ENCODE results near the gene KIAA1217.

KIAA1217 gene

DNA sequence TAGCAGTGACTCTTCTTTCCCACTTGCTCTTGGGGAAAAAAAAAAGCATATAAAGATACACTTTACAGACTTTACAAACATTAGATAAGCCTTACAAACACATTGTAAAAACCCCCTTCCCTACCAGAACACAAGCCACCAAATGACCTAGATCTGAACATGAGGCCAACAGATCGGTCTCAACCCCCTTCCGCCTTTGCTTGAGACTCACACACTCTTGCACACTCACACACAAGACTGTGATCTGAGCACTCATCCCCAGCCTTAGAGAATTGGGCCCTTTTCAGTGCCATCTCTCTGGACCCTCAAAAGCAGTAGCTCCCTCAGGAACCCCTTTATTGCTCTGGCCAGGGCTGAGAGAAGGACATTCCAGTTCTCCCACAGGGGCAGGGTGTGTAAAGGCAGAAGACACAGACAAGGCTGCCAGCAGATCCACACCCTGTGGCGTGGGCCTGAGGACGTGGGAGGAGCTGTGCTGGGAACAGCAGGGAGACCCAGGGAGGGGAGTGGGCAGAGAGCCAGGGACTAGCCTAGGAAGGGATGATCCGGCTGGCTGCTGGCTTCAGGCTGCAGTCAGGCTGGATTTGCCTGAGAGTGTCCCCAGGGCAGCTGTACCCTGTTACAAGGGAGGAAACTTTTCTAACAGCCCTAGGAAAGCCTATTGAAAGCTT is 206.7 kb downstream of the KIAA1217 start:
- DNase-seq (ENCODE audit: insufficient read length, low spot score) (no peak), FAIRE-seq (no peak)
- TF ChIP-seq, protein P1, sequence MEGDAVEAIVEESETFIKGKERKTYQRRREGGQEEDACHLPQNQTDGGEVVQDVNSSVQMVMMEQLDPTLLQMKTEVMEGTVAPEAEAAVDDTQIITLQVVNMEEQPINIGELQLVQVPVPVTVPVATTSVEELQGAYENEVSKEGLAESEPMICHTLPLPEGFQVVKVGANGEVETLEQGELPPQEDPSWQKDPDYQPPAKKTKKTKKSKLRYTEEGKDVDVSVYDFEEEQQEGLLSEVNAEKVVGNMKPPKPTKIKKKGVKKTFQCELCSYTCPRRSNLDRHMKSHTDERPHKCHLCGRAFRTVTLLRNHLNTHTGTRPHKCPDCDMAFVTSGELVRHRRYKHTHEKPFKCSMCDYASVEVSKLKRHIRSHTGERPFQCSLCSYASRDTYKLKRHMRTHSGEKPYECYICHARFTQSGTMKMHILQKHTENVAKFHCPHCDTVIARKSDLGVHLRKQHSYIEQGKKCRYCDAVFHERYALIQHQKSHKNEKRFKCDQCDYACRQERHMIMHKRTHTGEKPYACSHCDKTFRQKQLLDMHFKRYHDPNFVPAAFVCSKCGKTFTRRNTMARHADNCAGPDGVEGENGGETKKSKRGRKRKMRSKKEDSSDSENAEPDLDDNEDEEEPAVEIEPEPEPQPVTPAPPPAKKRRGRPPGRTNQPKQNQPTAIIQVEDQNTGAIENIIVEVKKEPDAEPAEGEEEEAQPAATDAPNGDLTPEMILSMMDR (IDR thresholded peaks at IDR 0.05; ENCODE audit: insufficient read depth, missing control alignments) = no peak

DNA sequence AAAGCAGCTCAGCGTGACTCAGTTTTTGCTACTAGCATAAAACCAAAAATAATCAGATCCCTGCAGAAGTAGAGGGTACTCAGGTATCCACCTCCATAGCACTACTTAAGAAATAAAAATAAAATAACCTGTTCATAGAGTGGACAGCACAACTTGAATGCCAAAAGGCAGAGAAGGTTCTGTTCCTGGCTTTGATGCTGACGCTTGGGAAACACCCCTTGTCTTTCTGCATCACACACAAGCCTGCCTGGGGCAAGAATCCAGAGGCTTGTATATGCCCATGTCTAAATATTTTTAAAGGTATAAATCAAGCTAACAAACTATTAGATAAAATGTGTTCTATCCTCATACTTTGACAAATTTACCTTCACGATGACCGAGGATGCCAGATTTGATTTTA is 207.3 kb downstream of the KIAA1217 start:
- TF ChIP-seq, protein P1 (IDR thresholded peaks at IDR 0.05; ENCODE audit: insufficient read depth, missing control alignments) = no peak
- FAIRE-seq (no peak), DNase-seq (ENCODE audit: insufficient read length, low spot score) (no peak)

DNA sequence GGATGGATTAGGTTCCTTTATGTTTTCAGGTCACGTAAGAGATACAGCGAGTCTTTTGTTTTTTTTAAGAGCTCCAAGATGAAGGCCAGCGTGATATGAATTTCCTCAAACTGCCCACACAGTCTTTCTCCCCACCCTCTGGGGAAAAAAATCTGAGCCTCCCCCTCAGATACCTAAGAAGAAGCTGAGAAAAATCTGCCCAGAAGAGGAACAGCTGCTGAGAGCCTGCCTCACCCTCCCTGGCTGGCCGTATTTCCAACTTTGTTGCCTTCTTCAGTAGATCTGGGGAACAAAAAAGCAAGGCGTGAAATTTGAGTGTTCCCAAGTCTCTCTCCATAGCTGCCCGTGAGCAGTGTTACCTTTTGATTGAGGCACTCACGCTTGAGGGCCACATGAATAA is 208.1 kb downstream of the KIAA1217 start:
- peak; percentile 16 for FAIRE-seq
- TF ChIP-seq, protein P1 (IDR thresholded peaks at IDR 0.05; ENCODE audit: insufficient read depth, missing control alignments) = no peak
- DNase-seq (ENCODE audit: insufficient read length, low spot score) = no peak

DNA sequence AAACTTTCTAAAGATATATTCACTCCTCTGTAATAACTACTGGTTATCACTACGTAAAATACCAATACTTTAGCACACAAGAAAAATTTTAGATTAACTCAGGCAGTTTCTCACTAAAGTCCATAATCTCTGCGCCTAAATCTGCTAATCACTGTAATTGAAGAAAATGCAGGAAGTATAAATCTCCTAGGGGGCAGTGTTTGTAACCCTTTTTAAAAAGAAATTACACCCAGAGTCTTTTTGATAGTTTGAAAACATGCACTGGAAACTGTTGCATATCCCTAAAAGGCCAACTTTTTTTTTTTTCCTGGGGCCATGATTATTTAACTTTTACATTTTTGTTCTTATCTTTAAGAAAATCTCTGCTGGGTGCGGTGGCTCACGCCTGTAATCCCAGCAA is 209.6 kb downstream of the KIAA1217 start:
- TF ChIP-seq, protein P1 (IDR thresholded peaks at IDR 0.05; ENCODE audit: insufficient read depth, missing control alignments) = peak; percentile 36
- FAIRE-seq (no peak), DNase-seq (ENCODE audit: insufficient read length, low spot score) (no peak)

DNA sequence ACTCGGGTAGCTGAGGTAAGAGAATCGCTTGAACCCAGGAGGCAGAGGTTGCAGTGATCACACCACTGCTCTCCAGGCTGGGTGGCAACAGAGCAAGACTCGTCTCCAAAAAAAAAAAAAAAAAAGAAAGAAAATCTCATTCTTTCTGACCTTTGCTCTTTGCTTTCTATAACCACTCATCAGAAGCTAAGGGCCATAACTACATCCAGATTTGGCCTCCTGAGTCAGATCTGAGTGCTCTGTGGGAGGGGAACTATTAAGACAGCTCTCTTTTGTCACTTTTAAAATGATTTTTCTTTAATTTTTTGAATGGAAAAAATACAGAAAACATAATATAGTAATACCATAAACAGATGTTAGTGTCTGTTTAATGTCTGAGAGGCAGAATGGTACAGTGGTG is 210.1 kb downstream of the KIAA1217 start:
- no peak for DNase-seq (ENCODE audit: insufficient read length, low spot score)
- TF ChIP-seq, protein P1 (IDR thresholded peaks at IDR 0.05; ENCODE audit: insufficient read depth, missing control alignments) = no peak
- no peak for FAIRE-seq

DNA sequence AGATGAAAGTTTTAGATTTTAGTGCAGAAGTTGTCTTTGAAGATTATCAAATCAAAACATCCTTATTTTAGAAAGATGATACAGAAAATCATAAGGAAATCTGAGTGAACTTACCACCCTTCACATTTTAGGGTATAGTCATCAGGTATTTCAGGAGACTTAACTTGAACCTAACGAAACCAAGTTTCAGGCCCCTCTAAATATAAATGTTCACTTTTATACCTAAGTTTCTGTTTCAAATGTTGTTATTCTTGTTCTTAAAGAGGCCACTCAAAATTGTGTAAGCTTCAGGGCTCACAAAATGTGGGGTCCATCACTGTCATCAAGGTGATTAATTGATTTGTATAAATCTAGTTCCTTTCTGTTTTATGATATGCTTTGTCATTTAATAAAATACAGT is 216.2 kb downstream of the KIAA1217 start:
- TF ChIP-seq, protein P1 (IDR thresholded peaks at IDR 0.05; ENCODE audit: insufficient read depth, missing control alignments) = no peak
- FAIRE-seq = no peak
- no peak for DNase-seq (ENCODE audit: insufficient read length, low spot score)

DNA sequence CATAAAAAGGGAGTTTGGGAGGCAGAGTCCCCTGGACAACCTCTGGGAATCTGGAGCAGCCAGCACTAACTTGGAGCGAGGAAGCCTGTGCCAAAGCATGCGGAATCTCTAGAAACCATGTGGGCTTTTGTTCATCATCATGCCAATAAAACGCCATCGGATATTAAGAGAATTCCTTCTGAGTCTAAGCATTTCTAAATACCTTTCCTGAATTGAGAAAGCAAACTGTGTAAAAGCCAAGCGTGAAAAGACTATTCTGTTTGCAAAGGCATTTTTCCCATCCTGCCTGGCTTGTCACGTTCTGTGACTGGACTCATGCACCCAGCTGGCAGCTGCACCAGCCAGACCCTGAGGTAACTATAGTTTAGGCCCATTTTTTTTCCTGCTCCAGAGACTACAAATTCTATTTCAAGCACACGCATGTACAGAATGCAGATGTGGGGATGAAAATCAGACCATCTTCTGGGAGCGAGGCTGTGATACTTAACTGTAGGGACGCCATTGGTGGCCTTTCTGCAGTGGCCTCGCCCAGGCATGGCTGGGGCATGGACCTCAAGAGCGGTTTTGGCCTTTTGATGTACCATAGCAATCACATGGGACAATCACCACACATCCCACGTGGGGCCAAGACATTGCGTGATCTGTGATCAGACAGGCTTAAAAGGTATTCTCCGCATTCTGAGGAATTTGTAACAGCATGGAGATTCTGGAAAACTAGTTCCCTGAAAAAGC is 218.9 kb downstream of the KIAA1217 start:
- DNase-seq (ENCODE audit: insufficient read length, low spot score) (no peak), FAIRE-seq (no peak)
- TF ChIP-seq, protein P1 (IDR thresholded peaks at IDR 0.05; ENCODE audit: insufficient read depth, missing control alignments) = no peak
